Smooth muscle cell (in vitro differentiated cells): ENCODE results near the gene C2CD5. TPM values are rescaled to one million over a fixed set of nuclear protein-coding genes. Genes with fewer than 3 reads are reported as not detected.

Experiments used
- DNase-seq: peaks from one replicate; lab custom pipeline; 2025; ENCODE audit not compliant: unreplicated experiment; lab: John Stamatoyannopoulos, UW
- H2AFZ ChIP-seq: fragments of 200-600 bp; sonication (generic); 2 replicates; pipeline ENCODE4 v1.6.0; 2016; ENCODE audit warnings: antibody characterized with exemption, low read depth, mild to moderate bottlenecking
- H3F3A ChIP-seq: fragments of 200-600 bp; sonication (generic); 2 replicates; pipeline ENCODE4 v1.6.0; 2017; ENCODE audit warnings: antibody characterized with exemption, low read depth
- H3K27ac ChIP-seq: fragments of 200-600 bp; sonication (generic); 2 replicates; pipeline ENCODE4 v1.5.1; 2016; ENCODE audit warnings: low read depth, mild to moderate bottlenecking
- H3K27me3 ChIP-seq: fragments of 200-600 bp; sonication (generic); 2 replicates; pipeline ENCODE4 v1.6.1; 2016; ENCODE audit warnings: low read depth, mild to moderate bottlenecking
- H3K36me3 ChIP-seq: fragments of 200-600 bp; sonication (generic); 2 replicates; pipeline ENCODE4 v1.5.1; 2016; ENCODE audit warnings: low read depth
- H3K4me1 ChIP-seq: fragments of 200-600 bp; sonication (generic); 2 replicates; pipeline ENCODE4 v1.5.1; 2016; ENCODE audit warnings: low read depth
- H3K4me2 ChIP-seq: fragments of 200-600 bp; sonication (generic); 2 replicates; pipeline ENCODE4 v1.6.0; 2016; ENCODE audit warnings: mild to moderate bottlenecking
- H3K4me3 ChIP-seq: fragments of 200-600 bp; sonication (generic); 2 replicates; pipeline ENCODE4 v1.5.1; 2016; ENCODE audit warnings: mild to moderate bottlenecking
- H3K79me2 ChIP-seq: fragments of 200-600 bp; sonication (generic); 2 replicates; pipeline ENCODE4 v1.6.0; 2016; ENCODE audit warnings: low read depth, mild to moderate bottlenecking
- H3K9ac ChIP-seq: fragments of 200-600 bp; sonication (generic); 2 replicates; pipeline ENCODE4 v1.6.0; 2016; ENCODE audit warnings: low read depth
- H3K9me3 ChIP-seq: fragments of 200-600 bp; sonication (generic); replicated peaks from 2 replicates; pipeline ENCODE4 v1.5.1; 2016; ENCODE audit warnings: low read depth
- H4K20me1 ChIP-seq: fragments of 200-600 bp; sonication (generic); 2 replicates; pipeline ENCODE4 v1.6.0; 2016; ENCODE audit warnings: low read depth
- WGBS: methylation state at CpG from one replicate; pipeline ENCODE4 v1.1.7; 2016; ENCODE audit warnings: low lambda C conversion rate; 5-methylcytosine and 5-hydroxymethylcytosine counted together
- polyA plus RNA-seq: library from polyadenylated mRNA; unstranded; fragments of >200 nt; fragmentation: Nextera tagmentation; extraction: Ambion mirVana; gene quantifications from 2 replicates; pipeline ENCODE4 v1.2.1, GENCODE V29; 2016
- total RNA-seq: library from RNA; depleted of rRNA; stranded (reverse); fragments of >200 nt; gene quantifications from 2 replicates; pipeline ENCODE4 v1.2.3, GENCODE V29; 2014
- TF ChIP-seq, protein P1 (sequence below): fragments of 200-600 bp; sonication (generic); IDR thresholded peaks from 2 replicates; pipeline ENCODE4 v1.5.1; 2017; ENCODE audit warnings: borderline replicate concordance, mild to moderate bottlenecking, antibody characterized with exemption; ENCODE audit not compliant: insufficient read depth, poor library complexity, severe bottlenecking

C2CD5 gene
- total and polyA plus RNA-seq, 2 experiments from 2014 or later: 6.4 to 13.2 TPM

DNA sequence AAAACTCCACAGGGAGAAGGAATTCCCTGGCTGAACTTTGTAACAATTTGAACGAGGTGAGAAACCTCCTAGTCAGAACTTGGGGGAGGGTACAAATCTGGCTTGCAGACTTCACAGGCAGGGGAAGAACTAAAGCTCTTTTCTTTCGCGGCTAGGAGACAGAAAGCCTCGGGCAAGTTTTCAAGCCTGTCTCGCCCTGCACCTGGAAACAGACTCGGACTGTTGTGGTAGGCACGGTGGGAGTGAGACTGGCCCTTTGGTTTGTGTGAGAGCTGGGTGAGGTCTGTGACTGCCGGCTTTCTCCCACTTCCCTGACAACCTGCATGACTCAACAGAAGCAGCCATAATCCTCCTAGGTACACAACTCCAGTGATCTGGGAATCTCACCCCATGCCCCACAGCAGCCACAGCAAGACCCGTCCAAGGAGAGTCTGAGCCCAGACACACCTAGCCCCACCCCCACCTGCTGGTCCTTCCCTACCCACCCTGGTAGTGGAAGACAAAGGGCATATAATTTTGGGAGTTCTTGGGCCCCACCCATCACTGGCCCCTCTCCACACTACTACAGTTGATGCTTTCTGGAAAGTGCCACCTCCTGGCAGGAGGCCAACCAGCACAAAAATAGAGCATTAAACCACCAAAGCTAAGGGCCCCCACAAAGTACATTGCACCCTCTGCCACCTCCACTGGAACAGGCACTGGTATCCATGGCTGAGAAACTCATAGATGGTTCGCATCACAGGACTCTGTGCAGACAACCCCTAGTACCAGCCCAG lies 107.1 kb downstream of the C2CD5 start:
- no peak for DNase-seq
- Histone ChIP-seq H4K20me1 (no peaks in the 10 kb centered on the region), H3K4me2 (peak overlapping the region; percentile 35), H3F3A (no peaks in the 10 kb centered on the region), H3K9ac (no peak overlapping the region), H3K27me3 (no peaks in the 10 kb centered on the region), H3K4me1 (no peaks in the 10 kb centered on the region), H3K79me2 (no peaks in the 10 kb centered on the region), H3K36me3 (no peaks in the 10 kb centered on the region), H2AFZ (no peak overlapping the region), H3K9me3 (no peaks in the 10 kb centered on the region), H3K4me3 (peak overlapping the region; percentile 5), H3K27ac (peak overlapping the region; percentile 77)
- TF ChIP-seq, protein P1, sequence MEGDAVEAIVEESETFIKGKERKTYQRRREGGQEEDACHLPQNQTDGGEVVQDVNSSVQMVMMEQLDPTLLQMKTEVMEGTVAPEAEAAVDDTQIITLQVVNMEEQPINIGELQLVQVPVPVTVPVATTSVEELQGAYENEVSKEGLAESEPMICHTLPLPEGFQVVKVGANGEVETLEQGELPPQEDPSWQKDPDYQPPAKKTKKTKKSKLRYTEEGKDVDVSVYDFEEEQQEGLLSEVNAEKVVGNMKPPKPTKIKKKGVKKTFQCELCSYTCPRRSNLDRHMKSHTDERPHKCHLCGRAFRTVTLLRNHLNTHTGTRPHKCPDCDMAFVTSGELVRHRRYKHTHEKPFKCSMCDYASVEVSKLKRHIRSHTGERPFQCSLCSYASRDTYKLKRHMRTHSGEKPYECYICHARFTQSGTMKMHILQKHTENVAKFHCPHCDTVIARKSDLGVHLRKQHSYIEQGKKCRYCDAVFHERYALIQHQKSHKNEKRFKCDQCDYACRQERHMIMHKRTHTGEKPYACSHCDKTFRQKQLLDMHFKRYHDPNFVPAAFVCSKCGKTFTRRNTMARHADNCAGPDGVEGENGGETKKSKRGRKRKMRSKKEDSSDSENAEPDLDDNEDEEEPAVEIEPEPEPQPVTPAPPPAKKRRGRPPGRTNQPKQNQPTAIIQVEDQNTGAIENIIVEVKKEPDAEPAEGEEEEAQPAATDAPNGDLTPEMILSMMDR: no peak
- WGBS: 56% methylated on average over 10 of the region's 10 CpGs

DNA sequence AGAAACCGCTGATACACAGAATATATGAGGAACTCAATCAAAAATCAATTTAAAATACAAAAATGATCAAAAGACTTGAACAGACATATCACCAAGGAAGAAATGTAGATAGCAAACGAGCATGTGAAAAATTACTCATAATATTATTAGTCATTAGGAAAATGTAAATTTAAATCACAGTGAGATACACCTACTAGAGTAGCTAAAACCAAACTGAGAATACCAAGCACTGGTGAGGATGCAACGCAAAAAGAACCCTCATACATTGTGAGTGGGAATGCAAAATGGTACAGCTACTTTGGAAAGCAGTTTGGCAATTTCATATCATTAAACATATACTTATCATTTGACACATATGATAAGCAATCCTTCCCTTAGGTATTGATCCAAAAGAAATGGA lies 108.8 kb downstream of the C2CD5 start:
- DNase-seq: no peak
- no peaks in the 10 kb centered on the region for H3F3A ChIP-seq
- no peaks in the 10 kb centered on the region for H3K4me1 ChIP-seq
- H3K9me3 ChIP-seq: no peaks in the 10 kb centered on the region
- H2AFZ ChIP-seq: no peak overlapping the region
- no peak overlapping the region for H3K27ac ChIP-seq
- H3K27me3 ChIP-seq: no peaks in the 10 kb centered on the region
- no peak overlapping the region for H3K9ac ChIP-seq
- TF ChIP-seq, protein P1: no peak
- H3K36me3 ChIP-seq: no peaks in the 10 kb centered on the region
- H3K79me2 ChIP-seq: no peaks in the 10 kb centered on the region
- no peak overlapping the region for H3K4me3 ChIP-seq
- no peaks in the 10 kb centered on the region for H4K20me1 ChIP-seq
- no peak overlapping the region for H3K4me2 ChIP-seq
- 89% methylated on average over 3 of the region's 3 CpGs for WGBS

DNA sequence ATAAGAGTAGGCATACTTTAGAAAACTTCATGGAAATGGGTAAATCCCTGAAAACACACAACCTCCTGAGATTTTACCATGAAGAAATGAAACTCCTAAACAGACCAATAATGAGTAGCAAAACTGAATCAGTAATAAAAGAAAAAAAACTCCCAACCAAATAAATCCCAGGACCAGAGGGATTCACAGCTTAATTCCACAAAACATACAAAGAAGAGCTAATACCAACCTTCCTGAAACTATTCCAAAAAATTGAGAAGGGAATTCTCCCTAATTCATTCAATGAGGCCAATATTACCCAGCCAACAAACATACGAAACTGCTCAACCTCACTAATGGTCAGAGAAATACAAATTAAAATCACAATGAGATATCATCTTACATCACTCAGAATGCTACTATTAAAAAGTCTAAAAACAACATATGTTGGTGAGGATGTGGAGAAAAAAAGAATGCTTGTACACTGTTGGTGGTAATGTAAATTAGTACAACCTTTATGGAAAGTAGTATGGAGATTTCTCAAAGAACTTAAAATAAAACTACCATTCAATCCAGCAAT lies 112.6 kb downstream of the C2CD5 start:
- H2AFZ ChIP-seq: no peak overlapping the region
- H3K36me3 ChIP-seq: no peaks in the 10 kb centered on the region
- H3K27ac ChIP-seq: no peak overlapping the region
- H3K4me1 ChIP-seq: no peaks in the 10 kb centered on the region
- H3K4me3 ChIP-seq: no peak overlapping the region
- H3F3A ChIP-seq: no peaks in the 10 kb centered on the region
- TF ChIP-seq, protein P1: no peak
- DNase-seq: no peak
- WGBS: 84% methylated on average over 1 of the region's 1 CpG
- H3K4me2 ChIP-seq: no peak overlapping the region
- H3K27me3 ChIP-seq: no peaks in the 10 kb centered on the region
- H3K79me2 ChIP-seq: no peaks in the 10 kb centered on the region
- no peaks in the 10 kb centered on the region for H4K20me1 ChIP-seq
- no peaks in the 10 kb centered on the region for H3K9me3 ChIP-seq
- H3K9ac ChIP-seq: no peak overlapping the region

DNA sequence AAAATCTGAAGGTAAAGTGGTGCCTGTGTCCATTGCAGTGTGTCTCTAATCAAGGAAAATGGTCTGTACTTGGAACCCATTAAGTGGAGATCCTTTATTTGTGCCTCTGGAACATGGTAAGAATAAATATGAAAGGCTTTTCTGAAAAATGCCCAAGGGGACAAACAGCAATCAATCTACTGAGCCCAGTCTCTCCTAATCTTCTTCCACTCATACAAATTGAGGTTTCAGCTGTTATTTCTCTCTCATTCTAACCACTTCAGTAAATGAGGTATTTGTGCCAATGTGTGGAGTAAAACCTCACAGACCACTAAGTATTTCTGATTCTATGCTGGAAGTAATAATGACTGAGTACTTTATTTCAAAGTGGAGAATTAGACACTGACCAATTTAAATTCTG lies 127.5 kb downstream of the C2CD5 start:
- no peaks in the 10 kb centered on the region for H3K79me2 ChIP-seq
- no peak overlapping the region for H3K4me3 ChIP-seq
- no peak overlapping the region for H2AFZ ChIP-seq
- no peaks in the 10 kb centered on the region for H3K9me3 ChIP-seq
- H4K20me1 ChIP-seq: no peaks in the 10 kb centered on the region
- H3K36me3 ChIP-seq: no peaks in the 10 kb centered on the region
- H3K27me3 ChIP-seq: no peaks in the 10 kb centered on the region
- H3K9ac ChIP-seq: no peak overlapping the region
- H3F3A ChIP-seq: no peaks in the 10 kb centered on the region
- no peaks in the 10 kb centered on the region for H3K4me1 ChIP-seq
- TF ChIP-seq, protein P1: no peak
- no peak for DNase-seq
- H3K4me2 ChIP-seq: no peak overlapping the region
- no peak overlapping the region for H3K27ac ChIP-seq
